ENCODE data around the gene CARD19.

DNA sequence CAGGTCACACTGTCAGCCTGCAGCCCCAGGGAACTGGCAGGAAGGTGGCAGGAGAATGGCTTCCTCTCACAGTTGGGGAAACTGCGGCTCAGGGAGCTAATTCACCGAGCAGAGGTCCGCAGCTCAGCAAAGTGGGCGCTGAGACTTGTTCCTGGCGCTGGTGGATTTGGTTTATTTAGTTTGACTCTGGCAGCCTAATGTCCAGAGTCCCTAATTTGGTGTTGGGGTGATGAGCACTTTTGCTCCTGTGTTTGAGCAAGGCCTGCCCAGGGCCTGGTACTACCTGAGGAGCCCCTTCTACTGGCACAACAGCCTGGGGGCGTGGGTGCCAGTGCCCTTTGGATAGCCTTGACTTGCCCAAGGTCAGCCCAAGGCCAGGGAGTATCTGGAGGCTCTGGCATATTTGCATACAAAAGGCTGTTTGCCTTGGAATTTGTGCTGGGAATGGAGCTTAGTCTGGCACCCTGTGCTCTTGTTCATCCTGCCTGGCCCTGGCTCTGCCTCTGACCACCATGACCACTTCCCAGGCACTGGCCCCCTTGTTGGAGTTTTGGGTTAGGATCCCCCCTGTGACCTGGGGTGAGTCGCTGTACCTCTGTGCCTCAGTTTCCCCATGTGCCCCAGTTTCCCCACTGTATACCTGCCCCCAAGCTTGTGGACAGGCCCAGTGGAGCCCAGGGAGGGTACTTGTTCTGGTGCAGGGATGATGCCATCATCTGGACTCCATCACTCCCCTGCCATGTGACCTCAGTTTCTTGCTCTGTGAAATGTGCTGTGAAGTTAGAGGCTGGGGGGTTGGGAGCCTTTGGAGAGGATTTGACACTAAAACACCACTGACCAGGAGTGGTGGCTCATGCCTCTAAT, 36.1 kb upstream of the CARD19 start:
- TF ChIP-seq, protein P1, sequence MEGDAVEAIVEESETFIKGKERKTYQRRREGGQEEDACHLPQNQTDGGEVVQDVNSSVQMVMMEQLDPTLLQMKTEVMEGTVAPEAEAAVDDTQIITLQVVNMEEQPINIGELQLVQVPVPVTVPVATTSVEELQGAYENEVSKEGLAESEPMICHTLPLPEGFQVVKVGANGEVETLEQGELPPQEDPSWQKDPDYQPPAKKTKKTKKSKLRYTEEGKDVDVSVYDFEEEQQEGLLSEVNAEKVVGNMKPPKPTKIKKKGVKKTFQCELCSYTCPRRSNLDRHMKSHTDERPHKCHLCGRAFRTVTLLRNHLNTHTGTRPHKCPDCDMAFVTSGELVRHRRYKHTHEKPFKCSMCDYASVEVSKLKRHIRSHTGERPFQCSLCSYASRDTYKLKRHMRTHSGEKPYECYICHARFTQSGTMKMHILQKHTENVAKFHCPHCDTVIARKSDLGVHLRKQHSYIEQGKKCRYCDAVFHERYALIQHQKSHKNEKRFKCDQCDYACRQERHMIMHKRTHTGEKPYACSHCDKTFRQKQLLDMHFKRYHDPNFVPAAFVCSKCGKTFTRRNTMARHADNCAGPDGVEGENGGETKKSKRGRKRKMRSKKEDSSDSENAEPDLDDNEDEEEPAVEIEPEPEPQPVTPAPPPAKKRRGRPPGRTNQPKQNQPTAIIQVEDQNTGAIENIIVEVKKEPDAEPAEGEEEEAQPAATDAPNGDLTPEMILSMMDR (IDR thresholded peaks at IDR 0.05): no peak
- TF ChIP-seq POLR2A (IDR thresholded peaks at IDR 0.05): no peak
